Keratinocyte (primary cell): ENCODE results near the gene TARS1. TPM values are rescaled to one million over a fixed set of nuclear protein-coding genes. Genes with fewer than 3 reads are reported as not detected.

Experiments used
- DNase-seq: peaks from one replicate; pipeline ENCODE4 v3.0.0-alpha.2; 2011; ENCODE audit warnings: low read depth, missing footprints, low spot score
- FAIRE-seq: peaks from 2 replicates; lab custom pipeline; 2011; peaks lifted over from hg19 to GRCh38; lab: Jason Lieb, UNC
- H2AFZ ChIP-seq: 2 replicates; pipeline ENCODE4 v1.6.0; 2012; ENCODE audit warnings: low read length, control low read depth, inconsistent platforms; ENCODE audit not compliant: control insufficient read depth
- H3K27ac ChIP-seq: 2 replicates; pipeline ENCODE4 v1.5.1; 2011; ENCODE audit warnings: low read length; ENCODE audit not compliant: control insufficient read depth, insufficient read depth
- H3K27me3 ChIP-seq: 3 replicates; pipeline ENCODE4 v1.6.0; 2011; ENCODE audit warnings: low read length; ENCODE audit not compliant: control insufficient read depth, insufficient read depth; ENCODE audit errors: extremely low read depth
- H3K36me3 ChIP-seq, 2 experiments: 2 replicates in 1 of 2; 3 replicates in 1 of 2; pipeline ENCODE4 v1.5.1; 2011; ENCODE audit warnings: low read length in 2 of 2, mild to moderate bottlenecking in 1 of 2; ENCODE audit not compliant: control insufficient read depth in 2 of 2, insufficient read depth in 2 of 2; ENCODE audit errors: extremely low read depth in 1 of 2
- H3K4me1 ChIP-seq: 3 replicates; pipeline ENCODE4 v1.5.1; 2011; ENCODE audit warnings: low read length; ENCODE audit not compliant: control insufficient read depth, insufficient read depth; ENCODE audit errors: extremely low read depth
- H3K4me2 ChIP-seq: 3 replicates; pipeline ENCODE4 v1.6.0; 2011; ENCODE audit warnings: low read depth, low read length; ENCODE audit not compliant: control insufficient read depth, insufficient read depth; ENCODE audit errors: extremely low read depth
- H3K4me3 ChIP-seq, 3 experiments: fragments of 200-600 bp in 1 of 3; sonication (generic) in 1 of 3; 2 replicates in 2 of 3; 3 replicates in 1 of 3; pipeline ENCODE4 v1.5.1; 2011 to 2016; ENCODE audit warnings: low read length in 3 of 3, mild to moderate bottlenecking in 3 of 3, control low read depth in 2 of 3, inconsistent platforms in 1 of 3, low read depth in 1 of 3, mixed read lengths in 1 of 3, mixed run types in 1 of 3, moderate library complexity in 1 of 3; ENCODE audit not compliant: control insufficient read depth in 2 of 3, insufficient read depth in 2 of 3; ENCODE audit errors: extremely low read depth in 1 of 3
- H3K79me2 ChIP-seq: 2 replicates; pipeline ENCODE4 v1.6.0; 2012; ENCODE audit warnings: low read length; ENCODE audit not compliant: control insufficient read depth, insufficient read depth
- H3K9ac ChIP-seq: 3 replicates; pipeline ENCODE4 v1.6.0; 2011; ENCODE audit warnings: low read length; ENCODE audit not compliant: control insufficient read depth, insufficient read depth; ENCODE audit errors: extremely low read depth
- H3K9me1 ChIP-seq: 3 replicates; pipeline ENCODE4 v1.6.0; 2011; ENCODE audit warnings: low read length; ENCODE audit not compliant: control insufficient read depth, insufficient read depth; ENCODE audit errors: extremely low read depth
- H3K9me3 ChIP-seq: 2 replicates; pipeline ENCODE4 v1.5.1; 2012; ENCODE audit warnings: low read depth, low read length; ENCODE audit not compliant: control insufficient read depth
- H4K20me1 ChIP-seq: 3 replicates; pipeline ENCODE4 v1.6.0; 2011; ENCODE audit warnings: low read length; ENCODE audit not compliant: control insufficient read depth, insufficient read depth; ENCODE audit errors: extremely low read depth
- CTCF ChIP-seq, 3 experiments: IDR thresholded peaks in 1 of 3; conservative IDR thresholded peaks in 1 of 3; optimal IDR thresholded peaks in 1 of 3; 2 replicates in 2 of 3; 3 replicates in 1 of 3; pipeline versions ENCODE3 to v1.5.1; 2011; ENCODE audit warnings: low read length in 3 of 3, mild to moderate bottlenecking in 3 of 3, moderate library complexity in 2 of 3, control low read depth in 1 of 3, inconsistent platforms in 1 of 3; ENCODE audit not compliant: insufficient read depth in 2 of 3; ENCODE audit errors: extremely low read depth in 1 of 3
- EZH2 ChIP-seq: IDR thresholded peaks from one replicate; pipeline ENCODE4 v1.6.1; 2012; ENCODE audit warnings: inconsistent platforms, mild to moderate bottlenecking, low read length, moderate library complexity
- dilution Hi-C: fragments of 300-500 bp; cut with MboI; formaldehyde crosslinking; loops from one replicate; pipeline ENCODE4 v1.7.0; 2020; ENCODE audit warnings: low sequenced_read_pairs; ENCODE audit not compliant: extremely low pct_ligation_motif_present
- polyA plus RNA-seq, 5 experiments: library from polyadenylated mRNA; depleted of rRNA in 3 of 5; stranded (reverse) in 3 of 5; stranded (forward) in 1 of 5; unstranded in 1 of 5; fragments of >200 nt; gene quantifications; 1 replicate in 1 of 5; 2 replicates in 3 of 5; 3 replicates in 1 of 5; pipeline versions ENCODE4 v1.2.1 to v1.2.3, GENCODE V29; 2011 to 2012; ENCODE audit warnings: missing spikeins in 2 of 5, low read depth in 1 of 5, low replicate concordance in 1 of 5

The TARS1 gene
- polyA plus RNA-seq, 1 donor (not counting 4 experiments of a cell fraction or from before 2014, with no cell fraction given) = 213 TPM

- Histone ChIP-seq H3K4me1 (no peaks in the 10 kb centered on the region), H3K9ac (no peak overlapping the region), H3K9me1 (no peaks in the 10 kb centered on the region), H3K4me2 (no peak overlapping the region), H3K4me3 (no peak overlapping the region), H3K79me2 (no peaks in the 10 kb centered on the region), H3K27me3 (no peaks in the 10 kb centered on the region), H4K20me1 (no peaks in the 10 kb centered on the region), H3K36me3 (peaks cover 5 to 9% of the 10 kb centered on the region in 2 experiments), H3K27ac (no peak overlapping the region), H2AFZ (no peak overlapping the region), H3K9me3 (no peaks in the 10 kb centered on the region)
- TF ChIP-seq EZH2 = no peak
- TF ChIP-seq CTCF (optimal IDR thresholded peaks at IDR 0.05 in 1 of 3, IDR thresholded peaks at IDR 0.05 in 1 of 3, conservative IDR thresholded peaks at IDR 0.05 in 1 of 3; ENCODE audit: extremely low read depth in 1 of 3, insufficient read depth in 2 of 3, low read length in 3 of 3) = no peak
- dilution Hi-C loops = loop anchor here (25.0 kb wide), 1 partner anchor 459 kb away; the partner anchor contains the start of gene RXFP3
- no peak for FAIRE-seq
- DNase-seq = no peak
Measured at GRCh38 chr5:33477816-33478215, 37.1 kb downstream of the TARS1 start.

- dilution Hi-C loops = loop anchor here (25.0 kb wide), 1 partner anchor 458 kb away; the partner anchor contains the start of gene RXFP3
- H4K20me1 ChIP-seq = no peaks in the 10 kb centered on the region
- no peak overlapping the region for H3K9ac ChIP-seq
- H3K9me1 ChIP-seq = no peaks in the 10 kb centered on the region
- H3K9me3 ChIP-seq = no peaks in the 10 kb centered on the region
- no peaks in the 10 kb centered on the region for H3K27me3 ChIP-seq
- H3K4me1 ChIP-seq = no peaks in the 10 kb centered on the region
- TF ChIP-seq CTCF (optimal IDR thresholded peaks at IDR 0.05 in 1 of 3, IDR thresholded peaks at IDR 0.05 in 1 of 3, conservative IDR thresholded peaks at IDR 0.05 in 1 of 3; ENCODE audit: extremely low read depth in 1 of 3, insufficient read depth in 2 of 3, low read length in 3 of 3) (no peak), EZH2 (no peak)
- H2AFZ ChIP-seq = no peak overlapping the region
- no peak overlapping the region for H3K4me2 ChIP-seq
- DNase-seq (no peak), FAIRE-seq (no peak)
- H3K36me3 ChIP-seq = peaks cover 3 to 4% of the 10 kb centered on the region in 2 experiments
- H3K4me3 ChIP-seq = no peak overlapping the region
- H3K79me2 ChIP-seq = no peaks in the 10 kb centered on the region
- no peak overlapping the region for H3K27ac ChIP-seq
Measured at GRCh38 chr5:33479311-33479710, 38.5 kb downstream of the TARS1 start.
